IMR-90 (cell line): ENCODE measurements around the gene ZNF541. TPM values are rescaled to one million over a fixed set of nuclear protein-coding genes. Genes with fewer than 3 reads are reported as not detected.

Experiments used
- ATAC-seq: fragments of 200-7000 bp; cut with Tn5 transposase; 2 replicates; pipeline ENCODE4 v1.9.1; 2020; ENCODE audit warnings: low read depth, mild to moderate bottlenecking, moderate library complexity
- BruUV-seq: library from RNA; stranded (reverse); fragments of 400-500 nt; replicated peaks from 2 replicates; lab custom pipeline; 2021; lab: Mats Ljungman, UMichigan
- CTCF ChIA-PET: fragments of 300-600 bp; formaldehyde crosslinking; extraction: SDS; loops from one replicate; lab custom pipeline; 2021; ENCODE audit warnings: antibody characterized with exemption; lab: Yijun Ruan, JAX
- POLR2A ChIA-PET: fragments of 300-600 bp; sonication (Branson Sonifier 250); formaldehyde crosslinking; loops from one replicate; lab custom pipeline; 2022; ENCODE audit warnings: antibody characterized with exemption; ENCODE audit not compliant: unreplicated experiment; lab: Charles Lee
- DNase-seq: peaks from one replicate; pipeline ENCODE4 v3.0.0; 2013
- H2AFZ ChIP-seq: replicated peaks from 2 replicates; pipeline ENCODE3; 2013; ENCODE audit warnings: low read length, mild to moderate bottlenecking; ENCODE audit not compliant: poor library complexity
- H2AK5ac ChIP-seq: 2 replicates; pipeline ENCODE4 v1.6.1; 2013; ENCODE audit warnings: low read depth, low read length, inconsistent platforms
- H2AK9ac ChIP-seq: replicated peaks from 2 replicates; pipeline ENCODE3; 2013; ENCODE audit warnings: mild to moderate bottlenecking, low read depth, low read length, moderate library complexity; ENCODE audit not compliant: poor library complexity
- H2BK120ac ChIP-seq: 2 replicates; pipeline ENCODE4 v1.6.1; 2013; ENCODE audit warnings: low read depth, low read length, inconsistent platforms
- H2BK15ac ChIP-seq: 3 replicates; pipeline ENCODE4 v1.6.1; 2013; ENCODE audit warnings: low read depth, low read length, inconsistent platforms
- H2BK20ac ChIP-seq: 2 replicates; pipeline ENCODE4 v1.6.1; 2013; ENCODE audit warnings: low read depth, mild to moderate bottlenecking, inconsistent platforms, low read length, moderate library complexity
- H2BK5ac ChIP-seq: 2 replicates; pipeline ENCODE4 v1.6.1; 2013; ENCODE audit warnings: mild to moderate bottlenecking, low read depth, low read length, inconsistent platforms; ENCODE audit not compliant: poor library complexity, severe bottlenecking
- H3K14ac ChIP-seq: replicated peaks from 2 replicates; pipeline ENCODE4 v1.6.1; 2013; ENCODE audit warnings: low read depth, low read length, inconsistent platforms
- H3K18ac ChIP-seq: 2 replicates; pipeline ENCODE4 v1.6.1; 2013; ENCODE audit warnings: low read depth, low read length, control low read depth
- H3K23ac ChIP-seq: 2 replicates; pipeline ENCODE4 v1.6.1; 2013; ENCODE audit warnings: low read depth, low read length, inconsistent platforms
- H3K27ac ChIP-seq: 2 replicates; pipeline ENCODE4 v1.5.1; 2013; ENCODE audit warnings: mild to moderate bottlenecking, control low read depth, low read length; ENCODE audit not compliant: insufficient read depth
- H3K27me3 ChIP-seq: 2 replicates; pipeline ENCODE4 v1.6.1; 2013; ENCODE audit warnings: low read length; ENCODE audit not compliant: control insufficient read depth, insufficient read depth
- H3K36me3 ChIP-seq: 2 replicates; pipeline ENCODE4 v1.6.1; 2013; ENCODE audit warnings: low read length, mixed read lengths; ENCODE audit not compliant: control insufficient read depth, insufficient read depth
- H3K4ac ChIP-seq: 2 replicates; pipeline ENCODE4 v1.6.1; 2013; ENCODE audit warnings: low read depth, low read length, inconsistent platforms
- H3K4me1 ChIP-seq: 2 replicates; pipeline ENCODE4 v1.6.1; 2013; ENCODE audit warnings: low read length, mixed read lengths; ENCODE audit not compliant: control insufficient read depth, insufficient read depth
- H3K4me2 ChIP-seq: 2 replicates; pipeline ENCODE4 v1.6.1; 2013; ENCODE audit warnings: low read depth, mild to moderate bottlenecking, control low read depth, low read length, moderate library complexity
- H3K4me3 ChIP-seq: 2 replicates; pipeline ENCODE4 v1.5.1; 2013; ENCODE audit warnings: low read depth, mild to moderate bottlenecking, control low read depth, low read length, moderate library complexity; ENCODE audit not compliant: insufficient read depth
- H3K56ac ChIP-seq: 2 replicates; pipeline ENCODE4 v1.6.1; 2013; ENCODE audit warnings: low read length, inconsistent platforms; ENCODE audit not compliant: insufficient read depth; ENCODE audit errors: extremely low read depth
- H3K79me1 ChIP-seq, 2 experiments: 2 replicates each; pipeline ENCODE4 v1.6.1; 2013; ENCODE audit warnings: low read length in 2 of 2, inconsistent platforms in 1 of 2, low read depth in 1 of 2
- H3K9ac ChIP-seq: 2 replicates; pipeline ENCODE4 v1.6.1; 2013; ENCODE audit warnings: low read depth, low read length, control low read depth
- H3K9me1 ChIP-seq: 2 replicates; pipeline ENCODE4 v1.6.1; 2013; ENCODE audit warnings: low read length, inconsistent platforms; ENCODE audit not compliant: insufficient read depth
- H3K9me3 ChIP-seq: 2 replicates; pipeline ENCODE4 v1.6.1; 2013; ENCODE audit warnings: low read length; ENCODE audit not compliant: control insufficient read depth, insufficient read depth
- H4K20me1 ChIP-seq: 2 replicates; pipeline ENCODE4 v1.6.1; 2013; ENCODE audit warnings: low read length, inconsistent platforms; ENCODE audit not compliant: insufficient read depth
- H4K5ac ChIP-seq: 2 replicates; pipeline ENCODE4 v1.6.1; 2013; ENCODE audit warnings: mild to moderate bottlenecking, low read depth, low read length, control low read depth
- H4K8ac ChIP-seq, 2 experiments: 2 replicates each; pipeline ENCODE4 v1.6.1; 2013; ENCODE audit warnings: low read depth in 2 of 2, low read length in 2 of 2, control low read depth in 1 of 2, inconsistent platforms in 1 of 2
- H4K91ac ChIP-seq: 2 replicates; pipeline ENCODE4 v1.6.1; 2013; ENCODE audit warnings: low read depth, low read length, inconsistent platforms; ENCODE audit not compliant: insufficient read depth
- BHLHE40 ChIP-seq: fragments of 150-350 bp; IDR thresholded peaks from 2 replicates; pipeline ENCODE4 v1.6.1; 2016; ENCODE audit warnings: mild to moderate bottlenecking, low read depth, low read length
- CEBPB ChIP-seq: IDR thresholded peaks from 2 replicates; pipeline ENCODE4 v1.6.1; 2012; ENCODE audit warnings: low read depth, low read length, improper control_type of control experiment
- CHD1 ChIP-seq: IDR thresholded peaks from 2 replicates; pipeline ENCODE4 v1.6.1; 2012; ENCODE audit warnings: low read depth, low read length, improper control_type of control experiment
- FOS ChIP-seq: fragments of 150-350 bp; IDR thresholded peaks from 2 replicates; pipeline ENCODE4 v1.6.1; 2016; ENCODE audit warnings: low read depth, low read length
- MAFK ChIP-seq: IDR thresholded peaks from 2 replicates; pipeline ENCODE4 v1.6.1; 2012; ENCODE audit warnings: low read depth, low read length, improper control_type of control experiment
- MAZ ChIP-seq: IDR thresholded peaks from 2 replicates; pipeline ENCODE4 v1.6.1; 2012; ENCODE audit warnings: low read depth, mild to moderate bottlenecking, low read length, improper control_type of control experiment, moderate library complexity, borderline replicate concordance
- MXI1 ChIP-seq: IDR thresholded peaks from 2 replicates; pipeline ENCODE4 v1.6.1; 2012; ENCODE audit warnings: low read depth, mild to moderate bottlenecking, low read length, moderate library complexity, borderline replicate concordance
- NFE2L2 ChIP-seq: fragments of 150-350 bp; IDR thresholded peaks from 2 replicates; pipeline ENCODE4 v1.6.1; 2016; ENCODE audit warnings: low read depth, mild to moderate bottlenecking, low read length
- POLR2A ChIP-seq: IDR thresholded peaks from 2 replicates; pipeline ENCODE4 v1.6.1; 2012; ENCODE audit warnings: mild to moderate bottlenecking, low read depth, low read length
- RAD21 ChIP-seq: IDR thresholded peaks from 2 replicates; pipeline ENCODE4 v1.6.1; 2012; ENCODE audit warnings: low read length, improper control_type of control experiment
- RCOR1 ChIP-seq: IDR thresholded peaks from 2 replicates; pipeline ENCODE4 v1.6.1; 2012; ENCODE audit warnings: mild to moderate bottlenecking, low read length, improper control_type of control experiment; ENCODE audit not compliant: insufficient replicate concordance
- RFX5 ChIP-seq: IDR thresholded peaks from 2 replicates; pipeline ENCODE4 v1.8.0; 2012; ENCODE audit warnings: low read depth, mild to moderate bottlenecking, low read length, moderate library complexity
- SMC3 ChIP-seq: fragments of 150-350 bp; IDR thresholded peaks from 2 replicates; pipeline ENCODE4 v1.6.1; 2016; ENCODE audit warnings: low read depth, mild to moderate bottlenecking, antibody characterized with exemption, low read length, moderate library complexity
- WGBS, 2 experiments: methylation state at CpG; one replicate each; pipeline versions ENCODE4 v1.1.5 to v1.1.7; 2013; ENCODE audit warnings: missing lambda C conversion rate in 2 of 2; ENCODE audit not compliant: insufficient read length in 1 of 2; ENCODE audit errors: extremely low coverage in 2 of 2; 5-methylcytosine and 5-hydroxymethylcytosine counted together
- dilution Hi-C: fragments of 300-500 bp; cut with HindIII; formaldehyde crosslinking; loops from one replicate; pipeline ENCODE4 v1.14.3; 2018; ENCODE audit warnings: low sequenced_read_pairs; ENCODE audit not compliant: unreplicated experiment
- in situ Hi-C: fragments of 300-500 bp; cut with MboI; formaldehyde crosslinking; loops from 3 replicates; pipeline ENCODE4 v1.14.3; 2019; ENCODE audit warnings: low sequenced_read_pairs, inconsistent platforms, mixed read lengths
- intact Hi-C: fragments of 100-400 bp; cut with micrococcal nuclease; formaldehyde crosslinking; loops from 2 replicates; pipeline ENCODE4 v1.10.0; 2022
- polyA plus RNA-seq, 3 experiments: library from polyadenylated mRNA; depleted of rRNA; stranded (reverse); fragments of >200 nt; gene quantifications; 2 replicates each; pipeline ENCODE4 v1.2.3, GENCODE V29; 2012; ENCODE audit warnings: low replicate concordance in 1 of 3
- total RNA-seq: library from RNA; depleted of rRNA; stranded (reverse); fragments of >200 nt; gene quantifications from 2 replicates; pipeline ENCODE4 v1.2.3, GENCODE V29; 2012
- TF ChIP-seq, protein P1 (sequence below): fragments of 150-350 bp; IDR thresholded peaks from 2 replicates; pipeline ENCODE4 v1.6.1; 2016; ENCODE audit warnings: low read depth, mild to moderate bottlenecking, low read length, moderate library complexity, borderline replicate concordance
- TF ChIP-seq, protein P2 (sequence below): fragments of 150-350 bp; IDR thresholded peaks from 2 replicates; pipeline ENCODE4 v1.6.1; 2017; ENCODE audit warnings: mild to moderate bottlenecking, antibody characterized with exemption, low read length, low read depth
- TF ChIP-seq, protein P3 (sequence below): conservative IDR thresholded peaks from 2 replicates; pipeline ENCODE4 v1.5.1; 2012; ENCODE audit warnings: mild to moderate bottlenecking, low read depth, low read length, improper control_type of control experiment

Gene ZNF541
- total and polyA plus RNA-seq, 2 of the 4 experiments (the other 2 are of a cell fraction): not detected

- H3K56ac ChIP-seq: no peak overlapping the region
- ATAC-seq: no peak
- H3K14ac ChIP-seq: no peak overlapping the region
- DNase-seq: no peak
- no peak overlapping the region; the same call in 1 of the 2 replicates for H3K23ac ChIP-seq
- H3K4me1 ChIP-seq: peaks cover 2% of the 10 kb centered on the region; the same call in 1 of the 2 replicates
- H3K4me3 ChIP-seq: no peak overlapping the region
- H3K79me1 ChIP-seq: no peaks in the 10 kb centered on the region
- H3K9me3 ChIP-seq: no peaks in the 10 kb centered on the region
- in situ Hi-C loops (no loop called here), intact Hi-C loops (loop anchor here (5.0 kb wide), 1 partner anchor 39 kb away; no protein-coding TSS in a partner anchor), dilution Hi-C loops (no loop called here)
- no peaks in the 10 kb centered on the region for H3K36me3 ChIP-seq
- H2BK15ac ChIP-seq: no peak overlapping the region
- H2AFZ ChIP-seq: no peak overlapping the region
- peaks cover 25% of the 10 kb centered on the region for H3K27me3 ChIP-seq
- POLR2A ChIA-PET: no interaction called here
- H3K18ac ChIP-seq: no peak overlapping the region
- peak overlapping the region; percentile 23 for H2AK9ac ChIP-seq
- no peak overlapping the region for H2BK5ac ChIP-seq
- no peak overlapping the region for H3K9ac ChIP-seq
- no peak overlapping the region for H4K5ac ChIP-seq
- no peak overlapping the region for H2BK20ac ChIP-seq
- no peaks in the 10 kb centered on the region; the same call in 1 of the 2 replicates for H3K9me1 ChIP-seq
- H3K27ac ChIP-seq: no peak overlapping the region
- TF ChIP-seq MXI1 (no peak), RAD21 (no peak), POLR2A (no peak), CEBPB (no peak), FOS (no peak), CHD1 (no peak), BHLHE40 (no peak), NFE2L2 (no peak), SMC3 (no peak), MAZ (no peak), RCOR1 (no peak), MAFK (no peak), RFX5 (no peak)
- TF ChIP-seq, protein P1, sequence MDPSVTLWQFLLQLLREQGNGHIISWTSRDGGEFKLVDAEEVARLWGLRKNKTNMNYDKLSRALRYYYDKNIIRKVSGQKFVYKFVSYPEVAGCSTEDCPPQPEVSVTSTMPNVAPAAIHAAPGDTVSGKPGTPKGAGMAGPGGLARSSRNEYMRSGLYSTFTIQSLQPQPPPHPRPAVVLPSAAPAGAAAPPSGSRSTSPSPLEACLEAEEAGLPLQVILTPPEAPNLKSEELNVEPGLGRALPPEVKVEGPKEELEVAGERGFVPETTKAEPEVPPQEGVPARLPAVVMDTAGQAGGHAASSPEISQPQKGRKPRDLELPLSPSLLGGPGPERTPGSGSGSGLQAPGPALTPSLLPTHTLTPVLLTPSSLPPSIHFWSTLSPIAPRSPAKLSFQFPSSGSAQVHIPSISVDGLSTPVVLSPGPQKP: no peak
- TF ChIP-seq, protein P2, sequence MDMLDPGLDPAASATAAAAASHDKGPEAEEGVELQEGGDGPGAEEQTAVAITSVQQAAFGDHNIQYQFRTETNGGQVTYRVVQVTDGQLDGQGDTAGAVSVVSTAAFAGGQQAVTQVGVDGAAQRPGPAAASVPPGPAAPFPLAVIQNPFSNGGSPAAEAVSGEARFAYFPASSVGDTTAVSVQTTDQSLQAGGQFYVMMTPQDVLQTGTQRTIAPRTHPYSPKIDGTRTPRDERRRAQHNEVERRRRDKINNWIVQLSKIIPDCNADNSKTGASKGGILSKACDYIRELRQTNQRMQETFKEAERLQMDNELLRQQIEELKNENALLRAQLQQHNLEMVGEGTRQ: no peak
- TF ChIP-seq, protein P3, sequence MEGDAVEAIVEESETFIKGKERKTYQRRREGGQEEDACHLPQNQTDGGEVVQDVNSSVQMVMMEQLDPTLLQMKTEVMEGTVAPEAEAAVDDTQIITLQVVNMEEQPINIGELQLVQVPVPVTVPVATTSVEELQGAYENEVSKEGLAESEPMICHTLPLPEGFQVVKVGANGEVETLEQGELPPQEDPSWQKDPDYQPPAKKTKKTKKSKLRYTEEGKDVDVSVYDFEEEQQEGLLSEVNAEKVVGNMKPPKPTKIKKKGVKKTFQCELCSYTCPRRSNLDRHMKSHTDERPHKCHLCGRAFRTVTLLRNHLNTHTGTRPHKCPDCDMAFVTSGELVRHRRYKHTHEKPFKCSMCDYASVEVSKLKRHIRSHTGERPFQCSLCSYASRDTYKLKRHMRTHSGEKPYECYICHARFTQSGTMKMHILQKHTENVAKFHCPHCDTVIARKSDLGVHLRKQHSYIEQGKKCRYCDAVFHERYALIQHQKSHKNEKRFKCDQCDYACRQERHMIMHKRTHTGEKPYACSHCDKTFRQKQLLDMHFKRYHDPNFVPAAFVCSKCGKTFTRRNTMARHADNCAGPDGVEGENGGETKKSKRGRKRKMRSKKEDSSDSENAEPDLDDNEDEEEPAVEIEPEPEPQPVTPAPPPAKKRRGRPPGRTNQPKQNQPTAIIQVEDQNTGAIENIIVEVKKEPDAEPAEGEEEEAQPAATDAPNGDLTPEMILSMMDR: no peak
- no peak overlapping the region for H2AK5ac ChIP-seq
- BruUV-seq: no TSS peak
- H3K4me2 ChIP-seq: no peak overlapping the region; the same call in 1 of the 2 replicates
- no peak overlapping the region for H3K4ac ChIP-seq
- WGBS, 2 experiments: 0% methylated on average over 2 of the region's 7 CpGs; no CpG with 5 or more reads in 1 of the 2 experiments
- CTCF ChIA-PET: interaction anchor here (0.7 to 1.2 kb wide), 2 partner anchors 8 to 18 kb away, joined by 3 to 4 read pairs; partner anchors contain the start of gene NAPA
- no peaks in the 10 kb centered on the region for H4K20me1 ChIP-seq
- no peak overlapping the region for H4K8ac ChIP-seq
- H4K91ac ChIP-seq: no peak overlapping the region
- H2BK120ac ChIP-seq: no peak overlapping the region
Measured at GRCh38 chr19:47523473-47523872, 49.5 kb downstream of the ZNF541 start.
